Stimulated activated CD4-positive, alpha-beta T cell treated with anti-CD3 and anti-CD28 coated beads, Interleukin-2, amount 100 ng/mL, for 48 hours (primary cell): ENCODE results near the gene CDC25A.

Experiments used
- DNase-seq, 2 donors: peaks; one replicate each; pipeline ENCODE4 v3.0.0-alpha.2; 2020

The CDC25A gene

DNA sequence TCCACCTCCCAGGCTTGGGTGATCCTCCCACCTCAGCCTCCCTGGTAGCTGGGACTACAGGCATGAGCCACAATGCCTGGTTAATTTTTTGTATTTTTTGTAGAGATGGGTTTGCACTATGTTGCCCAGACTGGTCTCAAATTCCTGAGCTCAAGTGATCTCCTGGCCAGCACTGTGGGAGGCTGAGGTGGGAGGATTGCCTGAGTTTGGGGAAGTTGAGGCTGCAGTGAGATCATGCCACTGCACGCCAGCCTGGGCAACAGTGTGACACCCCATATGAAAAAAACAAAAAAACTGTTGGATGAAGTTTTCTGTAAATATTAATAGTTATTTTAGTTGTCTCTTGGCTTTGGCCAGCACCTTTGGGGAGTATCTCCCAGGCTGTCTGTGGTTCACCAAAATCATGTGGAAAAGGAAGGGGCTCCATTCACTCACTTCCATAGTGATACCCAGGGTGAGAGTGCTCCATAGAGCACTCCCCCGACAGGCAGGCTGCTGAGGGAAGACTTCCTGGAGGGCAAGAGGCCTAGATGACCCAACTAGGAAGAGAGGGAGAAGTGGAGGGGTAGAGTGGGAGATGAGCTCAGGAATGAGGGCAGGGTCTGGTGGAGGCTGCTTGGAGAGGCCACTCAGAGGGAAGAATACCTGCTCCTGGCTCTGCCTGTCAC, 47.1 kb downstream of the CDC25A start:
- no peak for DNase-seq

- DNase-seq = no peak
Measured at GRCh38 chr3:48140336-48140757, 47.9 kb downstream of the CDC25A start.

GRCh38 chr3:48137425-48137999, 50.7 kb downstream of the CDC25A start:
- DNase-seq = no peak

GRCh38 chr3:48135552-48136495, 52.4 kb downstream of the CDC25A start:
- DNase-seq = no peak

DNA sequence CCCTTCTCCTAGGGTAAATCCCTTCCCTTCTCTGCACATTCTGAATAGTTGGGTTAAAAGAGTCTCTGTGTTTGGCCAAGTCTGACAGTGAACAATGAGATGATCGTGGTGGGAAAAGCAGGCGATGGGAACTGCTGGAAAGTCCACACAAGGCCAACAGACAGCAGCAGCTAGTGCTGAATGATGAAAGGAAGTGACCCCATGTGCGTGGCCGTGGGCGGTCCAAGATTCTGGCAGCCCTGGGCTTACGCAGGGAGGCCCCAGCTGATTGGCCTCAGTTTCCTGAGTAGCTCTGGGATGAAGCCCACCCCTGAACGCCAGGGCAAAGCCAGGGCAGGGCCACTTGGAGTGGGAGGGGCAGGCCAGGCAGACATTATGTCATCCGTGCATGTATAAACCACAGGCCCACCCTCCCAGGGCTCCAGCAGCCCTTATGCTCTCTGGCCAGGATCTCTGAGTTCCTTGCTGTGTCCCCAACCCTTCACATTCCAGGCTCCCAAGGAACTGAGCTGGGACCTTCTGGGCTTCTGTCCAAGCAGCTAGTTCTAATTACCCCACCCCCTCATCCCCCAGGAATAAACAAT, 57.8 kb downstream of the CDC25A start:
- no peak for DNase-seq

DNA sequence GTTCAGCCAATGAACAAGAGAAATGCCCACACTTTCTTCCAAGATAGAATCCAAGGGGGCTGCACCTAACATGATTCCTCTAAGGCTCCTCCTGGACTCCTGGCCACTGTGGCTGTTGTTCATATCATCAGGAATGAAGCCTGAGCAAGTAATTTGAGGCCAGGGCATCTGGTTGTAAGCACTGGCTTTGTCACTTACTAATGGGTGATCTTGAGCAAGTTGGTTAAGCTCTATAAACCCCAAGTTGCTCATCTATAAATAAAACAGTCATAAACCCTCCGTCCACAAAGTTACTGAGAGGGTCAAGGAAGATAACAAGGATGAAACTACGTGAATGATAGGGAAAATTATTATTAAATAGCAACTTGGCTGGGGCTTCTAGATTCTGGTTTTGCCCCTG, 58.3 kb downstream of the CDC25A start:
- DNase-seq = no peak

- no peak for DNase-seq
Measured at GRCh38 chr3:48128774-48129173, 59.4 kb downstream of the CDC25A start.

DNA sequence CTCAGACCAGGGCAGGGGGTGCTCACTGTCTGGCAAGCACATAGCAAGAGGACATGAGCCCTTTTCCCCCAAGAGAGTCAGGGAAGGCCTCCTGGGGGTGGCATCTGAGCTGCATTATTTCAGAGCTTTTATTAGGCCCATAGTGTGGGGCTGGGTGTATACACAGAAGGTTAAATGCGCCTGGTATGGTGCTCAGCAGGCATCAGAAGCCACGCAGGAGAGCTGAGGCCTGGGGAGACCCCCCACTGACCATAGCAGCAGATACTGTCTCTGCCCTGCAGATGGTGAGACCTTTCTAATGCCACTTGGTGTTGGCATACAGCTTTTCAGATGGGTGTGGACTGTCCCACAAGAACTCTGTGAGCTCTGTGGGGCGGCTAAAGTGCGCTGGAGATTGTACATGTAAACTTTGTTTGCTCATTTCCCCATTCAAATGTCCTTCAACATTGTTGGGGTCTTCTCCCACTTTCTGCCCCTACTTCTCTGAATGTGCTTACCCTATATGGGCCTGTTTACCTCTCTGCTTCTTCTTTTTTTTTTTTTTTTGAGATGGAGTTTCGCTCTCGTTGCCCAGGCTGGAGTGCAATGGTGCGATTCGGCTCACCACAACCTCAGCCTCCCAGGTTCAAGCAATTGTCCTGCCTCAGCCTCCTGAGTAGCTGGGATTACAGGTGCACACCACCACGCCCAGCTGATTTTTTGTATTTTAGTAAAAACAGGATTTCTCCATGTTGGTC, 62.2 kb downstream of the CDC25A start:
- DNase-seq = no peak

GRCh38 chr3:48125013-48125705, 63.1 kb downstream of the CDC25A start:
- no peak for DNase-seq

GRCh38 chr3:48123346-48123745, 64.9 kb downstream of the CDC25A start:
- DNase-seq = no peak

GRCh38 chr3:48122504-48122903, 65.7 kb downstream of the CDC25A start:
- no peak for DNase-seq

DNA sequence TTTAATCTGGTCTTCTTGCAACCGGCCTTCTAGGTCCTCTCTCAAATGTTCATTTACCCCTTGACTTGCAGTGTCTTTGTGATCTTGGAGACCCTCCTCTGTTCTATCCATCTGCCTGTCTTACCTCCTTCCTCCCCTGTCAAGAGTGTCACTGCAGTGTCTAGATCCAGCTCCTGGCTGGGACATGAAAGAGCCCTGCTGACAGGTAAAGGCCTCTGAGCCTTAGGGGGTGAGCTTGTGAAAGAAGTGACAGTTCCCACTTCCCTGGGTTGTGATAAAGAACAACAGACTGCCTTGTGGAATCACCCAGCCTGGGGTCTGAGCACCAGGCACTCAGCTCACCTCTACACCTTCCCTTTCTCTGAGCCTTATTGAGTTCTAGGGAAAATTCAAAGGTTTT, 68.0 kb downstream of the CDC25A start:
- no peak for DNase-seq

DNA sequence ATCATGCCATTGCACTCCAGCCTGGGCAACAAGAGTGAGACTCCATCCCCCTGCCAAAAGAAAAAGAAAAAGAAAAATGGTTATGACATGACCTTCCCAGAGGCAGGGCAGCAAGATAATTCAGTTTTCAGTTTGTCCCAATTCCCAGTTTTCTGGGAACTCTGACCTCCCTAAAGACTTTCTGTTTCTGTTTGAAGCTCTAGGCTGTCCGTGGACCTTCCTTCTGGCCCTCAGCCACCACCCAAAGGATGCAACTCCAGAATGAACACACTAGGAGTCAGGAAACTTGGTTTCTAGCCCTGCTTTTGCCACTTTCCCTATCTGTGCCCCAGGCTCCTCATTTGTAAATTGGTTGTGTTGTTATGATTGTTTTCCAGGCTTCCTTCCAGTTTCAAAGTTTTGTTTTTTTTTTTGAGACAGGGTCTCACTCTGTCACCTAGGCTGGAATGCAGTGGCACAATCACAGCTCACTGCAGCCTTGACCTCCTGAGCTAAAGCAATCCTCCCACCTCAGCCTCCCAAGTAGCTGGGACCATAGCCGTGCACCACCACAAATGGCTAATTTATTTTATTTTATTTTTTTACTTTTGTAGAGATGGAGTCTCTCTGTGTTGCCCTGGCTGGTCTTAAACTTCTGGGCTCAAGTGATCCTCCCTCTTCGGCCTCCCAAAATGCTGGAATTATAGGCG, 68.6 kb downstream of the CDC25A start:
- no peak for DNase-seq

DNA sequence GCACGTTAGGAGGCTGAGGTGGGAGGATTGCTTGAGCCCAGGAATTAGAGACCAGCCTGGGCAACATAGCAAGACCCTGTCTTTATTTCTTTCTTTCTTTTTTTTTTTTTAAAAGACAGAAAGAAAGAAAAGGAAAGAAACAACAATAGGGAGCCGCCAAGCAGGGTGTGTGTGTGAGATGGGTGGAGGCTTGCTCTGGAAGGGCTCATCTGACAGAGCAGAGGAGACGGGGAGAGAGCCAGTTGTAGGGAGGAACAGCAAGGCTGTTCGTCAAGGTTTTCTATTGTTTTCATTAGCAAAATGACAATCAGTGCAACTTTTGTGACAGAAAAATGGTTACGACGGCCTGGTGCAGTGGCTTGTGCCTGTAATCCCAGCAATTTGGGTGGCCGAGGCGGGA, 69.3 kb downstream of the CDC25A start:
- DNase-seq = no peak

DNA sequence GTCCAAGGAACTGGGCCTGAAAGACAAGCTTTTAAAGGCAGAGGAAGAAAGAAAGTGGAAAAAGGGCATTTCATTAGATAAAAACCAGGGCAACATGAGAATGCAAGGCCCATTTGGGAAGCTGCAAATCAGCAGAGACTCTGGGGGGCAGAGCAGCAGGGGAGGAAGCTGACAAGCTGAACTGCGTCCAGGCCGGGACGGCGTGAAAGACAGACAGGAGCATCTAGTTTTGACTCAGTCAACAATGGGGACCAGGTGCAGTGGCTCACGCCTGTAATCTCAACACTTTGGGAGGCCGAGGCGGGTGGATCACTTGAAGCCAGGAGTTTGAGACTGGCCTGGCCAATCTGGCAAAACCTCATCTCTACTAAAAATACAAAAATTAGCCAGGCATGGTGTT, 69.9 kb downstream of the CDC25A start:
- no peak for DNase-seq

DNA sequence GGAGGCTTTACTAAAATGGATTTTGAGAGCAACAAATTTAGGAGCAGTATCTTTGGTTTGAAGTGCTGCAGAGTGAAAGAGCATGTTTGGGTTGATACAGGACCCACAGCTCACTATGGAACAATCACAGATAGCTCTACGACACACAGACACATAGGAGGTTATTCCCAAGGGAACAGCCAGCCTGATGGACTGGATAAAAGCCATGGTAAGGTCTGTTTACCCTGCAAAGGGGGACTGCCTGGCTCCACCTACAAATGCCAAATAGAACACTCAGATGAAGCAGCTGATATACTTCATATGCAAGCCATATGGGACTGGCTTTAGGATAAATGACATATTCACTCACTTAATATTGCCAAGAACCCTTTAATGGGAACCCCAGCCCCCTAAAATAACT, 75.4 kb downstream of the CDC25A start:
- DNase-seq = no peak

DNA sequence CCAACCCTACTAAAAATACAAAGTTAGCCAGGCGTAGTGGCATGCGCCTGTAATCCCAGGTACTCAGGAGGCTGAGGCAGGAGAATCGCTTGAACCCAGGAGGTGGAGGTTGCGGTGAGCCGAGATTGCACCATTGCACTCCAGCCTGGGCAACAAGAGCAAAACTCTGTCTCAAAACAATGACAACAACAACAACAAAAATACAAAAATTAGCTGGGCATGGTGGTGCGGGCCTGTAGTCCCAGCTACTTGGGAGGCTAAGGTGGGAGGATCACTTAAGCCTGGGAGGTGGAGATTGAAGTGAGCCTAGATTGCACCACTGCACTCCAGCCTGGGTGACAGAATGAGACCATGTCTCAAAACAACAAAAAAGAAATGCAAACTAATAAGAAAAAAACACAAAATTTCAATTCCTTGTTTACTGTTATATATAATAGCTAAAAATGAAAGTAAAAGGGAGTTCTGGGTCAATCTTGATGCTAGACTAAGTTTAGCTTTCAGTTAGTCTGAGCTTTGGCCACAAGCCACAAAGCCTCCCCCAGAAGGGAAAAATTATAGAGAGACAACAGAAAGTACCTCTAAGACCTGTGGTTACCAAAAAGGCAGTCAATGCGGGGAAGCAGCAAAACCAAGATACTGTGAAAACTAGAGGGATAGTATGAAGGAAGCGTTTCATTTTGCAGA, 76.0 kb downstream of the CDC25A start:
- peak; percentile 9 to 29 for DNase-seq

DNA sequence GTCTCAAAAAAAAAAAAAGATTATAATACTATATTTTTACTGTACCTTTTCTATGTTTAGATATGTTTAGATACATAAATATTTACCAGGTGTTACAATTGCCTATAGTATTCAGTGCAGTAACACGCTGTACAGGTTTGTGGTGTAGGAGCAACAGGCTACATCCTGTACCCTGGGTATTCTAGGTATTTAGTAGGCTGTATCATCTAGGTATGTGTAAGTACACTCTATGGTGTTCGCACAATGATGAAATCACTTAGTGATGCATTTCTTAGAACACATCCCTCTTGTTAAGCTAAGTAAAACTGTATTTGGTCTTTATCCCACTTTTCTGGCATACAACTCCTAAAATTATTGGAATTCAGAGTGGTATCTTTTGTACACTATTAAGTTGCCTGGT, 77.8 kb downstream of the CDC25A start:
- DNase-seq = no peak

- no peak for DNase-seq
Measured at GRCh38 chr3:48107227-48107626, 81.0 kb downstream of the CDC25A start.
